OCI-LY3 (cell line): ENCODE data around the gene GLYR1.

Source experiments
- H2AFZ ChIP-seq: fragments of 200-600, 300-600 bp; shearing (Covaris generic); 2 replicates; pipeline ENCODE4 v1.6.0; 2014; ENCODE audit warnings: antibody characterized with exemption, low read depth, low read length
- H3K27ac ChIP-seq: fragments of 200-600, 300-600 bp; sonication (generic); 2 replicates; pipeline ENCODE4 v1.5.1; 2014; ENCODE audit warnings: mild to moderate bottlenecking, low read length, moderate library complexity, mixed read lengths
- H3K27me3 ChIP-seq: fragments of 200-600, 300-600 bp; sonication (generic); 2 replicates; pipeline ENCODE4 v1.6.1; 2014; ENCODE audit warnings: low read depth, low read length, mixed read lengths
- H3K36me3 ChIP-seq: fragments of 200-600, 300-600 bp; sonication (generic); replicated peaks from 2 replicates; pipeline ENCODE3; 2014; ENCODE audit warnings: low read depth, low read length, mixed read lengths
- H3K4me1 ChIP-seq: fragments of 300-600, 200-600 bp; sonication (generic); 2 replicates; pipeline ENCODE4 v1.6.1; 2014; ENCODE audit warnings: low read length, mixed read lengths
- H3K4me2 ChIP-seq: fragments of 200-600, 300-600 bp; sonication (generic); 2 replicates; pipeline ENCODE4 v1.6.1; 2014; ENCODE audit warnings: low read length, mixed read lengths
- H3K4me3 ChIP-seq: fragments of 300-600, 200-600 bp; sonication (generic); 2 replicates; pipeline ENCODE4 v1.5.1; 2014; ENCODE audit warnings: antibody characterized with exemption, mild to moderate bottlenecking, low read length, moderate library complexity
- H3K79me2 ChIP-seq: fragments of 300-600, 200-600 bp; shearing (Covaris generic); 2 replicates; pipeline ENCODE4 v1.6.1; 2014; ENCODE audit warnings: mild to moderate bottlenecking, low read length, mixed read lengths
- H3K9ac ChIP-seq: fragments of 300-600, 200-600 bp; shearing (Covaris generic); 2 replicates; pipeline ENCODE4 v1.6.0; 2014; ENCODE audit warnings: mild to moderate bottlenecking, low read length, moderate library complexity
- H3K9me3 ChIP-seq: fragments of 200-600, 300-600 bp; shearing (Covaris generic); 2 replicates; pipeline ENCODE4 v1.6.1; 2014; ENCODE audit warnings: low read length, mixed read lengths; ENCODE audit not compliant: insufficient read depth
- H4K20me1 ChIP-seq: fragments of 200-600, 300-600 bp; sonication (generic); 2 replicates; pipeline ENCODE4 v1.6.1; 2016; ENCODE audit warnings: low read length, mixed read lengths; ENCODE audit not compliant: insufficient read depth
- EZH2phosphoT487 ChIP-seq: fragments of 200-600 bp; shearing (Covaris generic); IDR thresholded peaks from 2 replicates; pipeline ENCODE4 v1.6.1; 2018; ENCODE audit warnings: antibody characterized with exemption, mixed run types, low read depth
- TF ChIP-seq, protein P1 (sequence below): fragments of 200-600, 300-600 bp; sonication (generic); IDR thresholded peaks from 2 replicates; pipeline ENCODE4 v1.5.1; 2014; ENCODE audit warnings: antibody characterized with exemption, low read length, low read depth

Gene GLYR1

DNA sequence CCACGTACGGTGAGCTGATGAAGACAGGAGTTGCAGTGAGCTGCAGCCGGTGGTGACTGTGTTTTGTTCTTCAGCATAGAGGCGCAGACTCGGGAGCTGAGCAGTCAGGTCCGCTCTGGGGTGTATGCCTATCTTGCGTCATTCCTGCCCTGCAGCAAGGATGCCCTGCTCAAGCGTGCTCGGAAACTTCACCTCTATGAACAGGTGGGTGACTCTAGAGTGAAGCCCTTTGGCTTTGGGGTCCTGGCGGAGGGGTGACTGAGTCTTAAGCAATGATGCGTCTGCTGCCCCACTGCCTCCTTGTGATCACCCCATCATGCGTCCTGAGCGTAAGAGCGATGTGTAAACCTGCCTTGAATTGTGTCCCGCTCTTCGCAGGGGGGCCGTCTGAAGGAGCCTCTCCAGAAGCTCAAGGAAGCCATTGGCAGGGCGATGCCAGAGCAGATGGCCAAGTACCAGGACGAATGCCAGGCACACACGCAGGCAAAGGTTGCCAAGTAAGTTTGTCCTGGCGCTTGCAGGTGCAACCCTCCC lies 23.1 kb upstream of the GLYR1 start:
- Histone ChIP-seq H3K4me1 (peaks cover 5% of the 10 kb centered on the region; the same call in 1 of the 2 replicates), H3K27me3 (no peaks in the 10 kb centered on the region), H2AFZ (no peak overlapping the region), H3K27ac (no peak overlapping the region), H4K20me1 (peaks cover 20% of the 10 kb centered on the region), H3K36me3 (peaks cover 53% of the 10 kb centered on the region), H3K4me3 (no peak overlapping the region), H3K4me2 (no peak overlapping the region), H3K79me2 (peaks cover 38% of the 10 kb centered on the region), H3K9me3 (no peaks in the 10 kb centered on the region), H3K9ac (no peak overlapping the region)
- TF ChIP-seq, protein P1, sequence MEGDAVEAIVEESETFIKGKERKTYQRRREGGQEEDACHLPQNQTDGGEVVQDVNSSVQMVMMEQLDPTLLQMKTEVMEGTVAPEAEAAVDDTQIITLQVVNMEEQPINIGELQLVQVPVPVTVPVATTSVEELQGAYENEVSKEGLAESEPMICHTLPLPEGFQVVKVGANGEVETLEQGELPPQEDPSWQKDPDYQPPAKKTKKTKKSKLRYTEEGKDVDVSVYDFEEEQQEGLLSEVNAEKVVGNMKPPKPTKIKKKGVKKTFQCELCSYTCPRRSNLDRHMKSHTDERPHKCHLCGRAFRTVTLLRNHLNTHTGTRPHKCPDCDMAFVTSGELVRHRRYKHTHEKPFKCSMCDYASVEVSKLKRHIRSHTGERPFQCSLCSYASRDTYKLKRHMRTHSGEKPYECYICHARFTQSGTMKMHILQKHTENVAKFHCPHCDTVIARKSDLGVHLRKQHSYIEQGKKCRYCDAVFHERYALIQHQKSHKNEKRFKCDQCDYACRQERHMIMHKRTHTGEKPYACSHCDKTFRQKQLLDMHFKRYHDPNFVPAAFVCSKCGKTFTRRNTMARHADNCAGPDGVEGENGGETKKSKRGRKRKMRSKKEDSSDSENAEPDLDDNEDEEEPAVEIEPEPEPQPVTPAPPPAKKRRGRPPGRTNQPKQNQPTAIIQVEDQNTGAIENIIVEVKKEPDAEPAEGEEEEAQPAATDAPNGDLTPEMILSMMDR, result no peak
- no peak for TF ChIP-seq EZH2phosphoT487

DNA sequence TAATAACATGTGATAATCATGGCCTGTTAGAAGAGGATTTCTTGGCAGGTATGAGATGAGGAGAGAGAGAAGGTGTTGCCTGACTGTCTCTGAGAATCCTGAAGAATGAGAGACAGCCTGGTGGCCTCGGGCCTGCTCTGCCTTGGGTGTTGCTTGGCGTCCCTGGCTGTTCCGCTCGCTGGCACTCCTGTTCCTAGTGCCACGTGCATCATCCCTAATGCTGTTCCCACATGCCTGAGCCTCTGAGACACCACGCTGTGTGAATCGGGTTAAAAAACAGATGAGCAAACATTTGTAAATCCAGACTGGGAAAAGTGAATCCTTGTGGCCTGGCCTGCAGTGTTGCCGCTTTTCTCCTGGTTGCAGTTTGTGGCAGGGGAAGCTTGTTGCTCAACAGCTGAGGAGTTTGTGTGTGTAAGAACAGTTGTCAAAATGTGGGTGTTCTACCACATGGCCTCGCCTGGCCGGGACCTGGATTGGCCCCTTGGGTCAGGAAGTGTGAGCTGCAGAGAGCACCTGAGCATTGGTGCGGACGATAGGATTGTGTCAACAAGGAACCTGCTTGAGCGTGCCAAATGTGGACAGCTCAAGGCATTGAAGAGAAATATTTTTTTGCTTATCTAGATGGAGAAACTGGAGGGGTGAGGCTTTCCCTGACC lies 22.2 kb upstream of the GLYR1 start:
- Histone ChIP-seq H3K9me3 (no peaks in the 10 kb centered on the region), H3K4me2 (no peak overlapping the region), H3K79me2 (peaks cover 48% of the 10 kb centered on the region), H3K36me3 (peaks cover 51% of the 10 kb centered on the region), H3K4me3 (no peak overlapping the region), H3K27me3 (no peaks in the 10 kb centered on the region), H3K27ac (no peak overlapping the region), H4K20me1 (peaks cover 23% of the 10 kb centered on the region), H3K9ac (no peak overlapping the region), H2AFZ (no peak overlapping the region), H3K4me1 (peaks cover 5% of the 10 kb centered on the region; the same call in 1 of the 2 replicates)
- TF ChIP-seq, protein P1, result no peak

DNA sequence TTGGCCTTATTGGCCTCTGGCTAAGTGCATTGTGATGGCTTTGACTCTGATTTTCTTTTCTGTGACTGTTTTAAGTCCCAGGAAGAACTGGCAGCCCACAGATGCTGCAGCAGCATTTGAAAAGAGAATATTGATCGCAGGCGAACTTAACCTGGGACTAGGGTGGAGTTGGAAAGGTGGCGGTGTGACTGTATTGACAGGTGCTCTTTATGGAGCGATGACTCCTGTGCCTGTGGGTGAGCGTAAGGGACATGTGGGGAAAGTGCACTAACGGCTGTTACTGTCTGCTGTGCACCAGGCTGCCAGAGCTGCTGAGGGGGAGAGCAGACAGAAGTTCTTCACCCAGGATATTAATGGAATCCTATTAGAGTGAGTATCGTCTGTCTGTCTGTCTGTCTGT lies 21.4 kb upstream of the GLYR1 start:
- no peak for TF ChIP-seq EZH2phosphoT487
- TF ChIP-seq, protein P1, result no peak

DNA sequence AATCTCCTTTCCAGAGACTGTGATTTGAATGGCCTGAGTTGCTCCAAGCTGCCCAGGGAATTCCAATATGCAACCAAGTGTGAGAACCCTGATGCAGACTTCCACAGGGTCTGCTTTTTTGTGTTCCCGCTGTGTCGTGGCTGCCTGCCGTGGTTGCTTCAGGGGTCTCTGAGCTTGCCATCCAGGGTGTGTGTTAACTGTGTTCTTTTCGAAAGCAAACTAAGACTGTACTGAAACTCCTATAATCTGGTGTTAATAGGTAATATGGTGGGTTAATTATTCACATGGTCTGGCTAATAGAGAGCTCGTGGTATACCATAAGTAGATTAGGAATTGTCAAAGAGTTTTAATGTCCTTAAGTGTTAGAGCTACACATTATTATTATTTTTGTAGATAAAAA lies 20.9 kb upstream of the GLYR1 start:
- Histone ChIP-seq H3K27ac (no peak overlapping the region), H3K4me2 (no peak overlapping the region), H3K9ac (no peak overlapping the region), H3K36me3 (peaks cover 44% of the 10 kb centered on the region), H3K9me3 (no peaks in the 10 kb centered on the region), H4K20me1 (peaks cover 24% of the 10 kb centered on the region), H3K79me2 (peaks cover 60% of the 10 kb centered on the region), H2AFZ (no peak overlapping the region), H3K4me1 (peaks cover 5% of the 10 kb centered on the region; the same call in 1 of the 2 replicates), H3K27me3 (no peaks in the 10 kb centered on the region), H3K4me3 (no peak overlapping the region)
- TF ChIP-seq, protein P1, result no peak
- no peak for TF ChIP-seq EZH2phosphoT487

More for the DNA sequence above, 21.4 kb upstream of the GLYR1 start:
- Histone ChIP-seq H3K9ac (no peak overlapping the region), H3K27ac (no peak overlapping the region), H3K36me3 (peaks cover 49% of the 10 kb centered on the region), H3K79me2 (peaks cover 55% of the 10 kb centered on the region), H3K4me1 (peaks cover 5% of the 10 kb centered on the region; the same call in 1 of the 2 replicates), H4K20me1 (peaks cover 24% of the 10 kb centered on the region), H2AFZ (no peak overlapping the region), H3K9me3 (no peaks in the 10 kb centered on the region), H3K4me3 (no peak overlapping the region), H3K4me2 (no peak overlapping the region), H3K27me3 (no peaks in the 10 kb centered on the region)
